Iris pigment epithelial cell (primary cell): ENCODE results near the gene MTHFSD.
A peak's percentile ranks its signal among the peaks of the same experiment; 100 is the strongest.

Source experiments
- DNase-seq: peaks from one replicate; pipeline ENCODE4 v3.0.0-alpha.2; 2011; ENCODE audit warnings: low read depth

MTHFSD gene

DNA sequence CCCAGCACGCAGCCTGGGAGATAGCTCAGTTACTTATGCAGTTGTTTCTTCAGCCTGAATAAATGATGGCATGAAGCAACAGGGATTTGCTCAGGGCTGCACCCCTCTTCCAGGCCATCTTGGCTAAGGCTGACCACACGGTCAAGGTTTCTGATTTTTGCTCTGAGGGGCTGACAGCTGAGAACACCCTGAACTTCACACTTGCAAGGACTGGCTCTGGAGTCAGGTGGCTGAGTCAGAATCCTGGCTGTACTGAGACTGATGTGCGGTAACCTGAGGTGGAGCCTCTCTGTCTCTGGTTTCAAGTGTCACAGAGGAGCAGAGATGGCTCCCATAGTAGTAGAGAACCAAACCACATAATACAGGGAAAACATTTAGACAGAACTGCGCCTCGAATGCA is 4.8 kb downstream of the MTHFSD start:
- no peak for DNase-seq

DNA sequence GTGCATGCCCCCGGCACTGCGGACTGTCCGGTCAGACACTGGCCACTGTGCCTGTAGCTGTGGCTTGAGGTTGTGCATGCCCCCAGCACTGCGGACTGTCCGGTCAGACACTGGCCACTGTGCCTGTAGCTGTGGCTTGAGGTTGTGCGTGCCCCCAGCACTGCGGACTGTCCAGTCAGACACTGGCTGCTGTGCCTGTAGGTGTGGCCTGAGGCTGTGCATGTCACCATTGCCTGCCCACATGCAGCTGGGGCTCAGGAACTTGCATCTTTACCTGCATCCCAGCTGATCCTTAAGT is 5.2 kb downstream of the MTHFSD start:
- no peak for DNase-seq

DNA sequence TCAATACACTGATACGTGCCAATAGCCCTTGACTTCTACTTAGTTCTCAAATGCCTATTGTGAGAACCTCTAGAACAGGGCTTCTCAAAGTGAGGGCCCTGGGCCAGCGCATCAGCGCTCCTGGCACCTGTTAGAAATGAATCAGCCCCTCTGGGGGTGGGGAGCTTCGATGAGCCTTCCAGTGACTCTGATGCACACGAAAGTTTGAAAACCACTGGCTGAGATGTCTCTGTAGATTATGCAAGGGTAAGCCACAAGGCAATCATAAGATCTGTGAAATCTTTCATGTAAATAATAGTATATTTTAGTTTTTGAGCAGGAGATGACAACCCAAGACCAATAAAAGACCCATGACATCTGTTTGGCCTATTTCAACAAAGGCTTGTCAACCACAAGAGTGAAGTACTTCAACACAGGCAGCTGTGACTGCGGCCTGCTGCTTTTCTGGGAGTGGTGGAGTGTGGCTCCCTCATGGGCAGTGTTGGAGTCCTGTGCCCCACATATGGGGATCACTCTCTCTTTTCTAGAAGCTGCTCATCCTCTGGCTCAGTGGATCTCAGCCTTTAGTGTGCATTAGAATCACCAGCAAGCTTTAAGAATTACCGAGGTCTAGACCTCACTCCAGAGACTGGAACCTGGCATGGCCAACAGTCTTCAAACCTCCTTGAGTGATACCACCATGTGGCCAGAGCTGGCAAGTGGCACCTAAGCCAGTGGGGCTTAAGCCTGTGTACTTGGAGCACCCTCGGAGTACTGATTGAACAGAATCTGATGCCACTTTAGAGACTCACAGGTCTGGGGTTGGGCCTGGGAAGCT is 5.8 kb downstream of the MTHFSD start:
- no peak for DNase-seq

DNA sequence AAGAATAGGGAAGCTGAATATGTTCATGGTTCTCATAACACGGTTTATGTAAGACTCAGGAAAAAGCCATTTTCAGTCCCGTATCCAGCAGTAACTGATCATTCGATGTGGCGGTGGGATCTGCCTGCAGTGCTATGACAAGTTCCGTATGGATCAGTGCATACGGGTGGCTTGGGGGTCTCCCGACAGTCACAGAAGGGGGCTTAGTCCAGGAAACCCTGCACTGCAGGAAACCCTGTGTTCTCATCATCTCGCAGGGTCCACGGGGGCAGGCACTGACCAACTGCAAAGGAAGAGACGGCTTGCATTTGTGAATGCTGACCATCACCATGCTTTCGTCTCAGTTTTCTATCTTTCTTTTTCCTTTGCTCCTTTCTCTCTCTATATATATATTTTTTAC is 7.7 kb downstream of the MTHFSD start:
- DNase-seq, result no peak

DNA sequence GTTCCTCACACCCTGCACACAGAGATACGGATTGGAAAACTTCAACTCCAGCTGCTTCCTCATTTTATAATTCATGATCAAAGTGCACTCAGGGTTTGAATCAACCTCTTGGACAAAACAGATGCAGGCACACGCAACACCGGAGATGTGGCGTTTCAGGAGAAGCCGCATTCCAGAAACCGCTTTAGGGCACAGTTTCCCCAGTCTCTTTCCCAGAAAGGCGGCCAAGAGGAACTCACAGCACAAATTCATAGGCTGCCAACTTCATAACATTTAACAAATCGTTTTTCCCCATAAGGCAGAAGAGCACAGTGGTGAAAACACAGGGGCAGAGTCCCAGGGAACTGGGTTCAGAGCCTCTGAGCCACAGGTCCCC is 8.4 kb downstream of the MTHFSD start:
- no peak for DNase-seq

DNA sequence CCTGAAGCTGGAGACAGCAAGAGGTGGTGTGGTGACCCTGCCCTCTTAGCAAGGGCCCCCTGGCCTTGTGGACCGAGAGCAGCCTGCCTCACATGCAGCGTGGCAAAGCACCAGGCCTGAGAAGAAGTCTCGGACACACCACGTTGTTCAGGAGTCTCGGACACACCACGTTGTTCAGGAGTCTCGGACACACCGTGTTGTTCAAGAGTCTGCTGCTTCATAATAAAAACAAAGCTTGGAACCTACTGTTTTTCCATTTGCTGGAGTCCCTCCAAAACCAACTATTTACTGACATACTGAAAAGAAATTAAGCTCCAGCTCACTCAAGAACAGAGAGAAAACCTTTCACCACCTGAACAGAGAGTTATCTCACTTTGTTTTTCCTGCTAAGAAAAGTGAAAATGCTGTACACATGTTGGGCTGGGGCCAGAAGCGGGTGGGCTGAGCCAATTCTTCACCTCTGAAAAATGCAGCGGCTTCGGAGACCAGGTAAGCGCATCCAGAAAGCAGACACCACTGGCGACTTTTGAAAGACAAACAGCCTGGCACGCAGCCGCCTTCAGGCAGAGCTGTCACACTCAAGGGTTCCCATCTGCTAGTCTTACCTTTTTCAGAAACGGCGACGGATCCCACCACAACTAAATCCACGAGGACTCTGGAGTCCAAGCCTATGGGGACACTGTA is 8.9 kb downstream of the MTHFSD start:
- no peak for DNase-seq

DNA sequence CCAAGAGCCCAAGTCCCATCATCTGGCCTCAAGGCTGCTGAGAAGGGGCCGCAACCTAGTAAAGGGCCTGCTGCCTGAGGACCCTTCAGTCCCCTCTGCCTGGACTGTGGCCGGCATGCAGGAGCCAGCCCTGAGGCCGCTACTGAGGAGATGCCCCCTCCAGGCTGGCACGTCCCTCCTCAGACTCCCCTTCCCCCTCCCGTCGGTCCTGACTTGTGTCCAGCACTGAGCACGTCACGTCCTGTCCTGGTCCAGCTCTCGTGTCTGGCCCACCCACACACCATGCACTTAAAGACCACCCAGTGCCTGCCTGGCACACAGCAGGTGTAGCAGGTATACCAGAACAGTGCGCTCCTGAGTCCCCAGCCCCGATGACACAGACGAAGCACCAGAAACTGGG is 9.6 kb downstream of the MTHFSD start:
- no peak for DNase-seq

DNA sequence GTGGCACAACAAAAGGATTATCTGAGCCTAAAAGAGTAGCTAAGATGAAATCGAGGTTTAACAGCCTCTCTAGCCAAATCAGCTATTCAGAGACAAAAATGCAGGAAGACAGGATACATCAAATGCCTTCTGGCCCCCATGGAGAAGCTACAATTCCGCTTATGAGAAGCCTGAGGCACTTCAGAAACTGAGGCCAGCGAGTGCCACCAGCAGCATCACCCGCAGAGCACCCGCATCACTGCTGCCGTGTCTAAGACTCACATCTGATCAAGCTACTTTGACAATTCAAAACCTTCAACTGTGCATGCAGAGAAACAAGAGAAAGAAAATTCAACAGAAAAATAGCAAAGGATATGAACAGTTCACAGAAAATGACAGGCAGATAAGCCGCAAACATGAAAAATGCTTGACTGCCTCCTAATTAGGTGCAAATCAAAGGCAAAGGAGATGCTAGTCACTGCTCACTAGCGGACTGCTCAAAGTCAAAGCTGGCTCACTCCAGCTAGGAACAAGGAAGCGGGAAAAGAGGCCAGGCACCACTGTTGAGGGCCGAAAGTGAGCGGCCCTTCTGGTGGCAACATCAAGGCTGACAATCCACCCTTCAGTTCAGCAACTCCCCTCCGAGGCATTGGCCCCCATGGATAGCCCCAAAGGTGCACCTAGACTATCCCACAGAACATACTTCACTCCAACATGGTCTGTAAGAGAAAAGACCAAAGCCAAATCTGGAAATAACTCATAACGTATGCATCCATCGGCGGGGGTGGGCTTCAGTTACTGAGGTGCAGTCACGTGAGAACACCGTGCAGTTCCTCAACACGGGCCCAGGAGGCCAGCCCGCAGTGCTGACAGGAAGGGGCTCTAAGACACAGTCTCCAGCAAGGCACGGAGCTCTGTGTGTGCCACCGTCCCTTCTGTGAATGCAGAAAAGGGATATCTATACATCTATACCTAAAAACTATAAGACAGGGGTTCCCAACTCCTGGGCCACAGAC is 12.0 kb downstream of the MTHFSD start:
- DNase-seq, result no peak

DNA sequence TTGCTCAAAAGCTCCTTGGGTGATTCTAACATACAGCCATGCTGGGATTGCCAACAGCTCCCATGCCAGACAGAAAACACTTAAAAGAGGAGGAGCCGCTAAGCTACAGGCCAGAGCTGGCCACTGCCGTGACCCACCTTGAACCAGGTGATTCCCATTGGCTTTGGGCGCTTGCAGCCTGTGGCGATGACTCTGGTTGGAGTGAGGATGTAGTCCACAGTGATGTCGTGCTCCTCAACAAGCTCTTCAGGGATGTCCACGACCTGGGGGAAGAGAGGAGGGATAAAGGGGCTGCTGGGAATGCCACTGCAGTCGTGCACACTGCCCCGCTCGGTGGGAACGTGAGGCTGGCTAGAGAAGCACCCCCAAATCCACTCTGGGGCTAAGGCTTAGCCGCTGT is 13.5 kb downstream of the MTHFSD start:
- no peak for DNase-seq

DNA sequence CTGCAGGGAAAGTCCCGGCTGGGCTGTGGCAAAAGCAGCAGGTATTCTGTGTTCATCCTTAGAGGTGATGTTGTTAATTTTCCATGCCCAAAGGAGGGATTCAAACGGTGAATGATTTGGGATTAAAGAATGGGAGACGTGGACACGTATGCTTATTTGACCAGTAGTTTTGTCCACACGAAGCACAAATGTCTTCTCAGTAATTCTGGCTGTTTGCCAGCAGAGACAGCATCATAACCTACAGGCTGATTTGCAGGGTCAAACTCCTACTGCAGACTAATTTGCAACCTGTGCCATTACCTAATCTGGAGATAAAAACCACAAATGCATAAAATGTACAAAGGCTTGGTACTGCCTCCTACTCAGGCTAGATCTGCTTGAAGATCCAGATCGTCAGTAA is 14.1 kb downstream of the MTHFSD start:
- DNase-seq, result no peak

DNA sequence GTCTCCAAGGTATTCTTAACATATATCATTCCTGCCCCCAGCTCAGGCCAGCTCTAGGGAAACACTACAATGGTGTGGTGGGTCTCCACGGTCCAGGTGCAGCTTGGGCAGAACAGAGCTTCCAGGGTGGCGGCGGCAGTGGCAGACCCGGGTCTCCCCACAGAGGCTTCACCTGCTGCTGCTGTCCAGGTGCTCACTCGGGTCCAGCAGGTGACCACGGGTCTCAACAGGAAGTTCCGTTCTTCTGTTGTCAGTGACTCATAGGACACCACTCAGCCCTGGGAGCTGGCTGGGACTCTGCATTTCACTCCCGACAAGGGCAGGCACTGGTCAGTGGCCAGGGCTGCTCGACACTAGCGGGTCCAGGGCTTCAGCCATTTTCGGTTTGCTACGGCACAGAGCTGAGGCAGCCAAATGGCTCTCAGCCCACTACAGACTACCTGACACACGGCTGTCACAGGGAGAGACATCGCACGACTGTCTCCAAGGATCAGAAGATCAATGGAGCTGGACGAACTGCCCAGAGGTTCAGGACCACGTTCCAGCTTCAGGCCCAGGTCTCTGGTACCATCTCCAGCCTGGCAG is 16.7 kb downstream of the MTHFSD start:
- no peak for DNase-seq

DNA sequence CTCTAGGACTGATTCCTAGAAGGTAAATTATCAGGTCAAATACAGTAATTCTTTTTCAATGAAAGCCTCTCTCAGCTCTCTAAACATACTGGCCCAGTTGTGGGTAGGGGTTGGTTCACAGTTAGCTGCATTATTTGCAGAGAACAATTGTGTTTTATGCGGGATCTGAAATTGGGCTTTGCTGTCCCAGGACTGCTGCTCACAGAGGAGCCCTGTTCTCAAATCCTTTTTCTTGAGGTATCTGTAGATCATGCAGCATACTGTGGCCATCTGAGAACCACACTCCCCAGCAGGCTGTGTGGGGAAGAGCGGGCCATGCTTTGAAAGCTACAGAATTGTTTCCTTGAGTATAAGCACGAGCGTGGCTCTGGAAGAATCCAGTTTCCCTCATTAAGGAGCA is 17.5 kb downstream of the MTHFSD start:
- DNase-seq, result no peak

DNA sequence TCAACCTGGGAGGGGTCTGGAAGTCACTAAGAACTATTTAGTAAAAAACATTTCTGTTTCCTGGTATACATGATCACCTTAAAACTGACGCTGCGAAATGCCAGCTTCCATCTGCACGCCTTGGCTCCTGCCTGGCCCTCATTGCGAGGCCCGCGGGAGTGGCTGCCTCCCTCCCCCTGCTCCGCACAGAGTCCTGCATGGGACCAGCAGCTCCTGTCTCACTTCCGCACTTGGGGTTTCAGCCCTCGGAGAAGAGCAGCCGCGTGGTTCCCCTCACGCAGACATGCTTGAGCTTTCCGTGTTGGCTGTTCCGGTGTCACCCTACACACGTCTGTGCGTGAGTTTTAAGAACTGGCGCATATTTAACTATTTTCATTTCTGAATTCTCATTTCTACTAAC is 18.4 kb downstream of the MTHFSD start:
- no peak for DNase-seq

DNA sequence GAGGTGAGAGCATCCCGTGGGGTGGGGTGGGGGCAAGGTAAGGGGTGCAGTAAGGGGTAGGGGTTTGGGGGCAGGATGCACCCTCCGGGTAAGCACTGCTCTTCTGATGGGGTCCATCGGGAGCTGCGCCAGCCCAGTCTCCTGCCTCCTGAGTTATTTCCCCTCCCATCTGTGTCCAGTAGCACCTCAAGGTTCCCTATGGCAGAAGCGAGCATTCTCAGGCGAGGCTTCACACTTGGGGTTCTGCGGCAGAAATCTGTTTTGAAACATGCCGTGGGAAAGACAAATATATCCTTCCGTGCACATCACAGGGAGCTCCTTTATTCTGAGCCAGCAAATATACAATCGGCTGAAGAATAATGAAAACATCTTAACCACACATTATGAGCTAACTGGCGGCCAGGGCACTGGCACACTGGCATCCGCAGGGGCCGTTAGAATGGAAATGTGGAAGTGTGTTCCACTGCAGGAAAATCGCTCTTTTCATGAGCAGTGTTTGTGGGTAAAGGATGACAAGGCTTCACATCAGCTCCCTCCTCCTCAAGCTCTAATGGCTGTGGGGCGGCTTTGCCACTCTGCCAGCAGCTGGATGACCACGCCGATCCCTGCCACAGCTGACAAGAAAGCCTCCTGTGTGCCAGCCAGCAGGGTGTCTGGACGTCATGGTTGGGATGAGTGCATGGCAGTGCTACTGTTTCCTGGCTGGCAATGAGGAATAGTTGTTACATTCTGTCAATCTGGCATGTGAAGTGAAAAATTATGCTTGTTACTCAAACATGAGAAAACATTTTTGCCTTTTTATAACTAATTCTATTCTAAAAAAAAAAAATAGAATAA is 20.0 kb downstream of the MTHFSD start:
- no peak for DNase-seq

DNA sequence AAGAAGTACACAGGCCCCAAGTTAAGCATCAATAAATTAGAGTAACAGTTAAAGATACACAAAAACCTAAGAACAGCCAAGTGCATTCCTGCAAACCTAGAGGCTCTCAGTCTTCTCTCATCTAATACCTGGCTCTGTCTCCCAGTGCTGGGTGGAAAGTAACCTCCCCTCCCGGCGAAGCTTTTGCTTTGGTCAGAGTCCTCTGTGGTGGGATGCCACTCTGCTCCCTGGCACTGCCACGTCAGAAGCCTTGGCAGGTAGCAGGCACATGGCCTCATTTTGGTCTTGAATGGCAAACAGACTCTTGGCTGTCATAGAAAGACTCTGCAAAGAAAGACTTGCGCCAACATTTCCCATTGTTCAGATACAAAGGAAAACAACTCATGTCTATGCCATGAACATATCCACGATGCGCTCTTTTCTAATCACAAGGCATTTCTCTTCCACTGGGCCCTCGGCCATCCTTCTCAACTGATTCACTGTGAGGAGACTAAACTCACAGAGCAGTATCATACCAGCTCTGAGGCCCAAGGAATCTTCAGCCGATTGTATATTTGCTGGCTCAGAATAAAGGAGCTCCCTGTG is 21.2 kb downstream of the MTHFSD start:
- DNase-seq, result no peak

DNA sequence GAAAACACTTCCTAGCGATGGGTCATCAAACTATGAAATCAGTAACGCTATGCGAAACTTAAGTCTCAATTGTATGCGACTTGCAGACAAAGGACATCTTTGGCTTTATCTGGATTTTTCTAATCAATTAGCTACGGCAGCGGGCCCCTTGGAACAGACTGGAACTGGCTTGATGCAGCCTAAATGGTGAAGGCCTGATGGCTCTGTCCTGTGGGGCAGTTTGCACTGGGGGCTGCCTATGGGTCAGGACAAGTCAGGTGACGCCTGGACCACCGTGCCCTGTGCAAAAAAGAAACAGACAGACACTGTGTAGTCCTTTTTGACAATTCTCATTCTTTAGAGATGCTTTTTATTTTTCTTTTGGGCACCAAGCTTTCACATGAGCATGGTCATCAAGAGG is 22.0 kb downstream of the MTHFSD start:
- DNase-seq, result no peak

DNA sequence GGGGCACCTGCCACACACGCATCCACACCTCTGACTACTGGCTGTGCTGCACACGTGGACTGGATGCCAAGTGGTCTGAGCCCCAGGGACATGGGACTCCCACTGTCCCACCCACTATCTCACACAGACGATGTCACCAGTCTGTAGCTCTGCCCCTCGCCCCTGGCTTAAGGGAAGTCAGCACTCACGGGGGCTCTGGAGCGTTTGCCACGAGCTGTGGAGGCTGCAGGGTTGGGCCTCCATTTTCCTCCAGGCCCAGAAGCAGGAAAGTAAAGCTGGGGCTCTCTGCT is 22.6 kb downstream of the MTHFSD start:
- no peak for DNase-seq

DNA sequence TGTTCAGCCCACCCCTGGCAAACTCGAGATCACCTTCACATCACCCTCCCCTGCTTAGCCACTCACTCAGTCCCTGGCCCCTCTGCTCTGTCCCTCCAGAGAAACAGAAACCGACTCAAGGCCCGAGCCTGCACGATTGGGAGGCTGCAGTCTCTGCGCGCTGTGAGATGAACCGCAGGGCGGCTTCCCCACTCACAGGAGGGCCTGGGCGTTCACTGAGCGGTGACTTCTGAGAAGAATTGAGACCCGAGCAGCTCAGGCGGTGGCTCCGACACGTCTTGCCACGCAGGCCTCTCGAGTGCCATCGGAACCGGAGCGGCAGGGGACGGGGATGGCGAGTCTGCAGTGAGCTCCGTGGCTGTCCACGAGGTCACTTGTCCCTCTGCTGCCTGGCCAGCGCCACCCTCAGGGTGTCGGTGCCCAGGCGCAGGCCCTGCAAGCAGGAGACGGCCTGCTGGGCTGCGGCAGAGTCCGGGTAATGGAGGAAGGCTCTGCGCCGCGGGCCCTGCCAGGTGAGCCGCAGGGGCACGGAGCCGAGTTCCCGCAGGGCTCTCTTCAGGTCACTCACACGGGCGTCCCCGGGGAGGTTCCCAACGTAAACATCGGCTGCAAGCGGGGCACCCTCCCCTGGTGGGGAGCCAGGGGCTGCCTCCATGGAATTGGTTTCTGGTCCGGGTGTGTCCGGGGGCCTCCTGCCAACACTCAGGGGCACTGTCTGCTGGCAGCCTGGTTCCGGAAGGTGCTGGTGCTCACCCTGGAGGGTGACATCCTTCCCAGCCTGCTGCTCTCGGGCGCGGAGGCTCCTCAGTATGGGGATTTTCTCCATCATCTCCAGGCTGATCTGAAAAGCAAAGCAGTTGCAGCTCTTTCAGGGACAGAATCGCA is 23.2 kb downstream of the MTHFSD start:
- DNase-seq, result no peak

DNA sequence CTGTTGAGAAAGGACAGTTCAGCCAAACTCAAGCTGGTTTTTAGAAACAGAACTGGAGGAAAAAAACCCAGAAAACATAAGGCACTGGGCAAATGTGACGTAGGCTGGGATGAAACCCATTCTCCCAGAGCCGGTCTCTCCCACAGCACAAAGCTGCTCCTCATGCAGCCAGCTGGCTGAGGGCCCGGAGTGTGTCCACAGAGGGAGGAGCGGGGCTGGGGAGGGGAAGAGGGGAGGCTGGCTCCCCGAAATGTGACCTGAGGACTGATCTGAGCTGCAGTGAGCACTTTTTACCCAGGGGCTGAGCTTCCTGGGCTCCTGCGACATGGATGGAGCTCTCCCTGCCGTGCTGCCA is 23.9 kb downstream of the MTHFSD start:
- DNase-seq, result peak; percentile 51
